Activated CD8-positive, alpha-beta T cell treated with anti-CD3 and anti-CD28 coated beads, Interleukin-2, amount 10 ng/mL, durations not matched to agents 7 days and 5 days (primary cell): ENCODE measurements around the gene RMI2. TPM values are rescaled to one million over a fixed set of nuclear protein-coding genes. Genes with fewer than 3 reads are reported as not detected.
A peak's percentile ranks its signal among the peaks of the same experiment; 100 is the strongest.

Experiments
- ATAC-seq: fragments of 150-1000 bp; cut with Tn5 transposase; one replicate; pipeline ENCODE4 v1.10.0; 2021; ENCODE audit warnings: moderate library complexity
- CTCF ChIA-PET: fragments of 350-600 bp; sonication (Branson Sonifier 250); formaldehyde crosslinking; loops from one replicate; lab custom pipeline; 2021; ENCODE audit warnings: antibody characterized with exemption; lab: Charles Lee
- POLR2A ChIA-PET: fragments of 350-600 bp; sonication (Branson Sonifier 250); formaldehyde crosslinking; loops from one replicate; lab custom pipeline; 2021; ENCODE audit warnings: antibody characterized with exemption; lab: Charles Lee
- DNase-seq: peaks from one replicate; pipeline ENCODE4 v3.0.0-alpha.2; 2020
- H3K27ac Mint-ChIP-seq: one replicate; pipeline ENCODE4 v1.8.0; 2021; ENCODE audit warnings: mild to moderate bottlenecking, mixed read lengths
- H3K27me3 Mint-ChIP-seq: one replicate; pipeline ENCODE4 v1.8.0; 2021; ENCODE audit warnings: low read depth, mixed read lengths
- H3K36me3 Mint-ChIP-seq: one replicate; pipeline ENCODE4 v1.8.0; 2021; ENCODE audit warnings: low read depth, mixed read lengths
- H3K4me1 Mint-ChIP-seq: one replicate; pipeline ENCODE4 v1.8.0; 2021; ENCODE audit warnings: low read depth, mixed read lengths
- H3K4me3 Mint-ChIP-seq: one replicate; pipeline ENCODE4 v1.8.0; 2021; ENCODE audit warnings: mild to moderate bottlenecking, mixed read lengths
- H3K9me3 Mint-ChIP-seq: one replicate; pipeline ENCODE4 v1.8.0; 2022; ENCODE audit warnings: mixed read lengths; ENCODE audit not compliant: insufficient read depth
- total RNA-seq, 2 experiments: library from RNA; stranded (reverse); gene quantifications; one replicate each; pipeline ENCODE4 v1.2.3, GENCODE V29; 2021

Gene RMI2
- total RNA-seq, 2 experiments from 2014 or later = 65.6 to 67.0 TPM

DNA sequence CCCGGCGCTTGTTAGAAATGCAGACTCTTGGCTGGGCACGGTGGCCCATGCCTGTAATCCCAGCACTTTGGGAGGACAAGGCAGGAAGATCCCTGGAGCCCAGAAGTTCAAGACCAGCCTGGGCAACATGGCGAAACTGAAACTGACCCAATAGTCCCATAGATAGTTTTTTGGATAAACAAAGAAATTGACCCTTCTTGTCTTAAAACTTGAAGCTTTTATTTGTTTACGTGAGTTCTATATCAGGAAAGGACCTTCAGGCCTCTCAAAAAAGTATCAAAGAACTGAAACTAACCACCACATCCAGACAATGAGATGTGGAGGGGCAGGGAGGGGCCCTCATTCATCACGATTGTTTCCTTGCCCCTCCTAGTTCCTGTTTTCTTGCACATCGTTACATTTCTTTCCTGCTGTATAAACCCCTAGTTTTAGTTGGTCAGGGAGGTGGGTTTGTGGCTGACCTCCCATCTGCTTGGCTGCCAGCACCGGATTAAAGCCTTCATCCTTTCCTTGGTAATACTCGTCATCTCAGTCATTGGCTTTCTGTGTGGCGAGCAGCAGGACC is 34.2 kb upstream of the RMI2 start:
- peaks cover 3% of the 10 kb centered on the region for H3K27me3 Mint-ChIP-seq
- peak overlapping the region; percentile 59 for H3K4me3 Mint-ChIP-seq
- CTCF ChIA-PET = interaction anchor here (1.0 to 2.8 kb wide), 8 partner anchors 14 to 348 kb away, joined by 3 to 15 read pairs (median 6); partner anchors contain the start of gene SOCS1
- peak overlapping the region; percentile 98 for H3K27ac Mint-ChIP-seq
- DNase-seq = peak; percentile 88
- H3K36me3 Mint-ChIP-seq = no peaks in the 10 kb centered on the region
- POLR2A ChIA-PET = interaction anchor here (0.5 to 3.4 kb wide), 10 partner anchors 14 to 236 kb away, joined by 3 to 23 read pairs (median 3); partner anchors contain the start of genes PRM3 and SOCS1
- ATAC-seq = peak; percentile 62
- H3K4me1 Mint-ChIP-seq = peaks cover 84% of the 10 kb centered on the region
- H3K9me3 Mint-ChIP-seq = no peaks in the 10 kb centered on the region

DNA sequence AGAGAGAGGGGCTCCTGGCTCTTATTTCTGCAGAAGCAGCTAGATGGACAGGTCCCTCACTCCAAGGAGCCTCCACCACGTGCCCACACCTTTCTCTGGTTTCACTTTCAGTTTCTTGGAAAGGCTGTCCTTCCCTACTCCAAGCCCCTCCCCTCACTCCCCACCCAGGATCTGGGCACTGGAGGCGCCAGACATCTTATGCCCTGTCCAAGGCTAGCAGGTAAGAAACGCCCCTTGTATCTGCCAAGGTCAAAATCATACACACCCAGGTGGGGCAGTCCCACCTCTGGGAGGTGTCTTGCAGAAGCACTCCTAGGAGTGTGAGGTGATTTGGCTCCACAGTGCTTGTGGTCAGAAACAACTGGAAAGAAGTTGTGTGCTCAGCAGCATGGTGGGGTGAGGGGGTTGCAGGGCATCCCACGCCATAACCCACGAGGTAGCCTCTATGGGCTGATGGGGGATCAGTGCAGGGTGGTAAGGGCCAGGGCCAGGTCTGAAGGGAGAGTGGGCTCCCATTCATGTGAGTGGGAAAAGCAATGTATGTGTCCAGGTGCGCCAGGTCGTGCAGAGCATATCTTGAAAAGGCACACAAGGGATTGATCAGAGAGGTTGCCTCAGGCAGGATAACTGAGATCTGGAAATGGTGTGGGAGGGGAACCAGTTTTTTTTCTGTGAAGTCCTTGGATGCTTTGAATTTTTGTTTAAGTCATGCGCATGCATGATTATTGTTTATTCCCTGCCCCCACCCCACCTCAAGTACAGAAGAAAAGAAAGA is 32.4 kb upstream of the RMI2 start:
- ChIA-PET POLR2A (interaction anchor here (0.6 to 3.4 kb wide), 3 partner anchors 15 to 399 kb away, joined by 3 to 23 read pairs (median 12); partner anchors contain the start of gene SOCS1), CTCF (interaction anchor here (0.6 to 2.8 kb wide), 8 partner anchors 12 to 375 kb away, joined by 3 to 15 read pairs (median 3); partner anchors contain the start of gene SOCS1)
- Mint-ChIP-seq H3K9me3 (no peaks in the 10 kb centered on the region), H3K4me3 (peak overlapping the region; percentile 12), H3K4me1 (peaks cover 80% of the 10 kb centered on the region), H3K27ac (peak overlapping the region; percentile 65), H3K27me3 (no peaks in the 10 kb centered on the region), H3K36me3 (no peaks in the 10 kb centered on the region)
- ATAC-seq (peak; percentile 29), DNase-seq (peak; percentile 63)

DNA sequence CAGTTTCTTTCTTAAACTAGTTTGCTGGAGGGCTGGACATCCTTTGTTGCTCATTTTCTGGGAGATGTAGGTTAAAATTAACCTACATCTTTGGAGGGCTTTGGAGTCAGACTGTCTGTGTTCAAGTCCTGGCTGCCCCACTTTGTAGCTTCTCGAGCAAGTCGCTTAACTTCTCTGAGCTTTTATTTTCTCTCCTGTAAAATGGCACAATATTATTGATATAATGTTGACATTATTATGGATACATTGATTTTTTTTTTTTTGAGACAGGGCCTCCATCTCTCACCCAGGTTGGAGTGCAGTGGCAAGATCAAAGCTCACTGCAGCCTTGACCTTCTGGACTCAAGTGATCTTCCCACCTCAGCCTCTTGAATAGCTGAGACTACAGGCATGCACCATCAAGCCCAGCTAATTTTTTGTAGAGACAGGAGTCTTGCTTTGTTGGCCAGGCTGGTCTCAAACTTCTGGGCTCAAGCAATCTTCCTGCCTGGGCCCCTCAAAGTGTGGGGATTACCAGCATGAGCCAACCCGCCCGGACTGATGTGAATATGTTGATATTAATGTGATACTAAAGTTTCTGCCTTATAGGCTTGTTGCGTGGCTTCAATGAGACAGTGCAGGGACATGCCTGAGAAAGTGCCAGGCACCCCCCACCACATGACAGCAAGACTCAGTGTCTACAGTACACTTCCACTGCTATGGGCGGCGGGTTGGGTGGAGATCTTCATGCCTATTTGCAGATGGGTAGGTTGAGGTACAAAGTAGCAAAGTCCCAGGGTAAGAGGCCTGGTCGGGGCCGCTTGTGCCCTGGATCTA is 31.6 kb upstream of the RMI2 start:
- peaks cover 77% of the 10 kb centered on the region for H3K4me1 Mint-ChIP-seq
- no peak overlapping the region for H3K4me3 Mint-ChIP-seq
- no peaks in the 10 kb centered on the region for H3K9me3 Mint-ChIP-seq
- CTCF ChIA-PET = interaction anchor here (0.6 to 0.7 kb wide), 3 partner anchors 15 to 267 kb away, joined by 3 read pairs; no protein-coding TSS in a partner anchor
- no peak for DNase-seq
- no peaks in the 10 kb centered on the region for H3K36me3 Mint-ChIP-seq
- no peak for ATAC-seq
- POLR2A ChIA-PET = interaction anchor here (0.6 kb wide), 1 partner anchor 399 kb away, joined by 3 read pairs; no protein-coding TSS in a partner anchor
- peak overlapping the region; percentile 10 for H3K27ac Mint-ChIP-seq
- no peaks in the 10 kb centered on the region for H3K27me3 Mint-ChIP-seq

DNA sequence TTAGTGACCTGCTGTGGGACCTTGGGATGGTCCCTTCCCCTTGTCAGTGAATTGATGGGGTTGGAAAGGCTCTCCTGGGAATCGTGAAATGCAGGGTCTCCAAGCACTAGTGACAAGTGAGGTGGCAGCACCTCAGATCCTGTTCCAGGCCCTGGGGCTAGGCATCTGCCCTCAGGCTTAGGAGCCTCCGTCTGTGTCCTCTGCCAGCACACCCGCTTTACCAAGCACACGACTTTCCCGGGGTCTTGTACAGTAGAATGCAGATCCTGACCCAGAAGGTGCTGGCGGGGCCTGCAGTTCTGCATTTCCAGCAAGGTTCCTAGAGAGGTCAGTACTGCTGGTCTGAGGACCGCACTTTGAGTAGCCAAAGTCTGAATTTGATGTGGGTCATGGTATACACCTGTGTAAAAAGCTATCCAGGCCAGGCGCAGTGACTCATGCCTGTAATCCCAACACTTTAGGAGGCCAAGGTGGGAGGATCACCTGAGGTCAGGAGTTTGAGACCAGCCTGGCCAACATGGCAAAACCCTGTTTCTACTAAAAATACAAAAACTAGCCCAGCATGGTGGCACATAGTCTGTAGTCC is 30.9 kb upstream of the RMI2 start:
- POLR2A ChIA-PET = no interaction called here

DNA sequence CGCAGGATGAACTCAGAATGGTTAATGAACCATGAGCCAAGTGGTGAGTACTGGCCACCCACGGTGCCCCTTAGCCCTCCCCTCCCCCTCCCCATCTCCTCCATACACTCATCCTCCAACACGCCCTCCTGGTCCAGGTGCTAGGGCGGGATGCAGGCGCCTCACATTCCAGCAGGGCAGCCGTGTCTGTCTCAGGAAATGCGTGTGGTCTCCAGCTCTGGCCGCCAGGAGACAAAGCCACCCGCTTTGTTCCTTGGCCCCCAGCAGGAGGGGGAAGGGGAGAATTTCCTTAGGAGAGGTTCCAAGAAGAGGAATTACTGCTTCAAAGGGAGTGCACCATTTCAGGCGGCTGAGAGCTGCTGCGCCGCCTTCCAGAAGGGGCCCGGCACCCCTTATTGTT is 29.7 kb upstream of the RMI2 start:
- CTCF ChIA-PET = no interaction called here
- Mint-ChIP-seq H3K36me3 (peaks cover 2% of the 10 kb centered on the region), H3K27me3 (no peaks in the 10 kb centered on the region), H3K27ac (no peak overlapping the region), H3K4me1 (peaks cover 70% of the 10 kb centered on the region), H3K9me3 (no peaks in the 10 kb centered on the region), H3K4me3 (no peak overlapping the region)
- POLR2A ChIA-PET = no interaction called here
- DNase-seq (no peak), ATAC-seq (no peak)

More for the DNA sequence above, 30.9 kb upstream of the RMI2 start:
- H3K9me3 Mint-ChIP-seq = no peaks in the 10 kb centered on the region
- H3K4me3 Mint-ChIP-seq = no peak overlapping the region
- peaks cover 2% of the 10 kb centered on the region for H3K36me3 Mint-ChIP-seq
- H3K27ac Mint-ChIP-seq = peak overlapping the region; percentile 10
- no peak for ATAC-seq
- no peak for DNase-seq
- peaks cover 74% of the 10 kb centered on the region for H3K4me1 Mint-ChIP-seq
- H3K27me3 Mint-ChIP-seq = no peaks in the 10 kb centered on the region
- CTCF ChIA-PET = no interaction called here

DNA sequence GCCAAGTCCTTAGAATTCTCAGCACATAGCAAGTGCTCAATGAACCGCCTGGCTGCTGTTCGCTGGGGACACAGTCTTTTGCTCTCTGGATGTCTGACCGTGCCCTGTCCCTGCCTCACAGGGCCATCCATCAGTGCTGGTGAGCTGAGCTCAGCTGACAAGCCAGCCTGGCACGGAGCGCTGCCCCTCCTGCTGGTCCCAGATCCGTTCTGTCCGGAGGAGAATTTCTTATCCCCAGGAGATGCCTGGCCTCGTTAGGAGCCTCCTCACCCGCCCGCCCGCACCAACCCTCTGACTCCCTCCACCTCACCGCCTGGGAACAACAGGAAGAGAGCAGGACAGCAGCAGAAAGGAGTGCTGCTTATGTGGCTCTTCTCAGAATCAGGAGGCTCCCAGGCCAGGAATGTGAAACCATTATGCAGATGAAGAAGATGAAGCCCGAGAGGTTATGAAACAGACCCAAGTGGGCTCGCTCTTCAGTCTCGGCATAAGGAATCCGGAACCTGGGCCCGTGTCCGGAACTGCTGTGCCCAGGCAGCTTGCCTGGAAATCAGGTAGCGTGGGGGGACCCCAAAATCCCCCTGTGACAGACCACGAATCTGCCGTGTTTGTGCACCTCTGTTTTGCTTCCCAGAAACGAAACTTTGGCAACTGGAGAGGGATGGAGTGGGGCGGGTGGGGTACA is 28.8 kb upstream of the RMI2 start:
- no peaks in the 10 kb centered on the region for H3K27me3 Mint-ChIP-seq
- no peak overlapping the region for H3K4me3 Mint-ChIP-seq
- POLR2A ChIA-PET = no interaction called here
- CTCF ChIA-PET = no interaction called here
- ATAC-seq (no peak), DNase-seq (no peak)
- H3K27ac Mint-ChIP-seq = no peak overlapping the region
- no peaks in the 10 kb centered on the region for H3K9me3 Mint-ChIP-seq
- H3K36me3 Mint-ChIP-seq = peaks cover 2% of the 10 kb centered on the region
- H3K4me1 Mint-ChIP-seq = peaks cover 61% of the 10 kb centered on the region

DNA sequence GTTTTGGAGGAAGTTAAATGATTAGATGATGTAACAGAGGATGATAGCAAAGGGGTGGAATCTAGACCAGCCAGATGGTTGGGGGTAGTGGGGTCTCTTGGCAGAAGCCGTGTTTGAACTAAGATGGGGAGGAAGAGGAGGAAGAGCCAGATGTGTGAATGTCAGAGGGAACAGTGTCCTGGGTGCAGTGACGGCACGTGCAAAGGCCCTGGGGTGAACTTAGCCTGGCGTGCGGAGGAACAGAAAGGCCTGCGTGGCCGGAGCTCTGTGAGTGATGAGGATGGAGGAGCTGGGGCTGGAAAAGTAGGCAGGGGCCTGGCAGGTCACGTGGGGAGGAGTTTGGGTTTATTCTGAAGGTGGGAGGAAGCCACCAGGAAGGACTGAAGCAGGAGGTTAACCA is 26.4 kb upstream of the RMI2 start:
- DNase-seq (no peak), ATAC-seq (no peak)
- no peaks in the 10 kb centered on the region for H3K9me3 Mint-ChIP-seq
- ChIA-PET POLR2A (interaction anchor here (2.0 kb wide), 1 partner anchor 14 kb away, joined by 8 read pairs; no protein-coding TSS in a partner anchor), CTCF (no interaction called here)
- peaks cover 50% of the 10 kb centered on the region for H3K4me1 Mint-ChIP-seq
- no peak overlapping the region for H3K4me3 Mint-ChIP-seq
- no peaks in the 10 kb centered on the region for H3K27me3 Mint-ChIP-seq
- H3K27ac Mint-ChIP-seq = no peak overlapping the region
- H3K36me3 Mint-ChIP-seq = peaks cover 2% of the 10 kb centered on the region

DNA sequence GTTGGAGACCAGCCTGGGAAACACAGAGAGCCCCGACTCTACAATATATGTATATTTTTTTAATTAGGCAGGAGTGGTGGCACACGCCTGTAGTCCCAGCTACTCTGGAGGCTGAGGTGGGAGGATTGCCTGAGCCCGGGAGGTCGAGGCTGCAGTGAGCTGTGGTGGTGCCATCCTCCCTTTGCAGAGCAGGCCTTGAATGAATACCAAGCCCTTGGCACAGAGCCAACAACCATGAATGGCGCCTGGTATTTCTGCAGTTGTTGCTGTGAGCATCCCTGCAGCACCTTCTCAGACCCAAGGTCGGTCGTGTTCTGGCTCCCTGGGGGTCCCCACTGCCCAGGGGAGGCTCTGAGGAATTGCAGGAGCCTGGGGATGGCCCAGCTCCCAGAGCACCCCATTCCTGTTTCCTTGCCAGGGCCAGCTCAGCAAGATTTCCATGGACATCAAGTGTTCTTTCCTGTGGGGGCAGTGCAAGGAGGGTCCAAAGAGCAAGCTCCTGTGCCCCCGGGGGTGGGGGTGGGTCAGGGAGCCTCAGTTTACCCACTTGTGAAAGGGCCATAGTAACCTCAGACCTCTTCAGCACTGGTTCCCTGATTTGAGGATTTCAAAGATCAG is 25.6 kb upstream of the RMI2 start:
- peaks cover 2% of the 10 kb centered on the region for H3K36me3 Mint-ChIP-seq
- ChIA-PET POLR2A (interaction anchor here (2.0 kb wide), 1 partner anchor 13 kb away, joined by 8 read pairs; no protein-coding TSS in a partner anchor), CTCF (no interaction called here)
- peaks cover 46% of the 10 kb centered on the region for H3K4me1 Mint-ChIP-seq
- H3K27ac Mint-ChIP-seq = peak overlapping the region; percentile 25
- H3K4me3 Mint-ChIP-seq = no peak overlapping the region
- H3K27me3 Mint-ChIP-seq = no peaks in the 10 kb centered on the region
- no peak for ATAC-seq
- no peaks in the 10 kb centered on the region for H3K9me3 Mint-ChIP-seq
- no peak for DNase-seq

DNA sequence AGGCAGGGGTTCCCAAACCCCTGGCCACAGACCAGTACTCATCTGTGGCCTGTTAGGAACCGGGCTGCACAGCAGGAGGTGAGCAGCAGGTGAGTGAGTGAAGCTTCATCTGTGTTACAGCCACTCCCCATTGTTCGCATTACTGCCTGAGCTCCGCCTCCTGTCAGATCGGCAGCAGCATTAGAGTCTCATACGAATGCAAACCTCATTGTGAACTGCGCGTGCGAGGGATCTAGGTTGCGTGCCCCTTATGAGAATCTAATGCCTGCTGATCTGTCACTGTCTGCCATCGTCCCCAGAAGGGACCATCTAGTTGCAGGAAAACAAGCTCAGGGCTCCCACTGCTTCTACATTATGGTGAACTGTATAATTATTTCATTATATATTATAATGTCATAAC is 25.1 kb upstream of the RMI2 start:
- no peak overlapping the region for H3K4me3 Mint-ChIP-seq
- no peak for ATAC-seq
- H3K9me3 Mint-ChIP-seq = no peaks in the 10 kb centered on the region
- no peak overlapping the region for H3K27ac Mint-ChIP-seq
- ChIA-PET CTCF (interaction anchor here (1.5 kb wide), 1 partner anchor 36 kb away, joined by 4 read pairs; no protein-coding TSS in a partner anchor), POLR2A (no interaction called here)
- H3K36me3 Mint-ChIP-seq = peaks cover 2% of the 10 kb centered on the region
- no peak for DNase-seq
- no peaks in the 10 kb centered on the region for H3K27me3 Mint-ChIP-seq
- peaks cover 47% of the 10 kb centered on the region for H3K4me1 Mint-ChIP-seq

DNA sequence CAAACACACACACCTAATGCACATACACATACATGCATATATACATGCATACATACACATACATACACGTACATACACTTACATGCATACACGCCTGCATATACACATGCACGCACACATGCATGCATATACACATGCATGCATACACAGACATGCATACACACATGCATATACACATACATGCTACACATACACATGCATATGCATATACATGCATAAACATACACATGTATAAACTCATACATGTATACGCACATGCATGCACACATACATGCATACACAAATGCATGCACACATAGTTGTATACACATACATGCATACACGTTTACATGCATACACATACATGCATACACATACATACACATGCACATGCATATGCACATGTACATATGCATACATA is 23.6 kb upstream of the RMI2 start:
- H3K27ac Mint-ChIP-seq = no peak overlapping the region
- DNase-seq = no peak
- no peak overlapping the region for H3K4me3 Mint-ChIP-seq
- peaks cover 51% of the 10 kb centered on the region for H3K4me1 Mint-ChIP-seq
- ChIA-PET CTCF (interaction anchor here (1.5 kb wide), 1 partner anchor 35 kb away, joined by 4 read pairs; no protein-coding TSS in a partner anchor), POLR2A (no interaction called here)
- no peaks in the 10 kb centered on the region for H3K27me3 Mint-ChIP-seq
- H3K9me3 Mint-ChIP-seq = no peaks in the 10 kb centered on the region
- peaks cover 2% of the 10 kb centered on the region for H3K36me3 Mint-ChIP-seq
- ATAC-seq = no peak
